HepG2 (cell line): ENCODE measurements around the gene SLC41A1. TPM values are rescaled to one million over a fixed set of nuclear protein-coding genes. Genes with fewer than 3 reads are reported as not detected.

Experiments
- CC2D1A ChIP-seq: sonication (generic); formaldehyde crosslinking; IDR thresholded peaks from 2 replicates; pipeline ENCODE4 v1.8.1; 2023; ENCODE audit warnings: mild to moderate bottlenecking, missing genetic modification reagents
- DRAP1 ChIP-seq: IDR thresholded peaks from 2 replicates; pipeline ENCODE4 v1.6.1; 2016; ENCODE audit warnings: missing genetic modification reagents, missing compliant biosample characterization
- ETV5 ChIP-seq: IDR thresholded peaks from 2 replicates; pipeline ENCODE4 v1.6.1; 2018; ENCODE audit warnings: missing biosample characterization, missing genetic modification reagents, inconsistent platforms, borderline replicate concordance
- HNF1B ChIP-seq: sonication (generic); formaldehyde crosslinking; IDR thresholded peaks from 2 replicates; pipeline ENCODE4 v1.5.1; 2020; ENCODE audit warnings: mild to moderate bottlenecking, moderate library complexity, missing genetic modification reagents
- KAT2B ChIP-seq: fragments of 150-350 bp; IDR thresholded peaks from 2 replicates; pipeline ENCODE4 v1.6.1; 2014; ENCODE audit warnings: low read depth, low read length, borderline replicate concordance
- KDM1A ChIP-seq: IDR thresholded peaks from 2 replicates; pipeline ENCODE4 v1.6.1; 2016; ENCODE audit warnings: missing compliant biosample characterization
- KLF12 ChIP-seq: sonication (generic); formaldehyde crosslinking; IDR thresholded peaks from 2 replicates; pipeline ENCODE4 v1.4.0; 2020; ENCODE audit warnings: missing genetic modification reagents, borderline replicate concordance
- MNT ChIP-seq: fragments of 450-650 bp; IDR thresholded peaks from 2 replicates; pipeline ENCODE4 v1.6.1; 2016
- NFIC ChIP-seq: IDR thresholded peaks from 2 replicates; pipeline ENCODE4 v1.6.1; 2012; ENCODE audit warnings: mild to moderate bottlenecking, low read length, inconsistent platforms
- POGK ChIP-seq: sonication (generic); formaldehyde crosslinking; conservative IDR thresholded peaks from 2 replicates; pipeline ENCODE4 v1.8.0; 2022; ENCODE audit warnings: mild to moderate bottlenecking, moderate library complexity, missing genetic modification reagents
- STAT6 ChIP-seq: sonication (generic); formaldehyde crosslinking; IDR thresholded peaks from 2 replicates; pipeline ENCODE4 v1.4.0; 2020; ENCODE audit warnings: missing genetic modification reagents, mild to moderate bottlenecking, borderline replicate concordance
- TRIM22 ChIP-seq: fragments of 450-650 bp; IDR thresholded peaks from 2 replicates; pipeline ENCODE4 v1.6.1; 2017
- ZBTB25 ChIP-seq: IDR thresholded peaks from 2 replicates; pipeline ENCODE4 v1.6.1; 2018; ENCODE audit warnings: missing genetic modification reagents
- ZNF44 ChIP-seq: sonication (generic); formaldehyde crosslinking; IDR thresholded peaks from 2 replicates; pipeline ENCODE4 v1.5.1; 2020; ENCODE audit warnings: mild to moderate bottlenecking, missing genetic modification reagents
- ZNF513 ChIP-seq: sonication (generic); formaldehyde crosslinking; conservative IDR thresholded peaks from 2 replicates; pipeline ENCODE4 v1.5.0; 2020; ENCODE audit warnings: missing genetic modification reagents
- polyA plus RNA-seq, 8 experiments: library from polyadenylated mRNA; depleted of rRNA in 3 of 8; stranded (reverse) in 7 of 8; unstranded in 1 of 8; fragments of >200 nt; fragmentation: Illumina TruSeq in 4 of 8; extraction: Trizol in 4 of 8; gene quantifications; 2 replicates each; pipeline versions ENCODE4 v1.2.1 to v1.2.3, GENCODE V29; 2011 to 2016; ENCODE audit warnings: low read depth in 4 of 8, missing spikeins in 1 of 8, mixed read lengths in 1 of 8; ENCODE audit not compliant: insufficient read depth in 1 of 8
- total RNA-seq, 5 experiments: library from RNA; depleted of rRNA; stranded (reverse); fragments of >200 nt; fragmentation: Illumina TruSeq; extraction: Trizol; gene quantifications; 2 replicates each; pipeline ENCODE4 v1.2.3, GENCODE V29; 2016; ENCODE audit warnings: low read depth in 1 of 5

SLC41A1 gene
- total and polyA plus RNA-seq, 2 of the 13 experiments (the other 11 are each of a cell fraction or from before 2014, with no cell fraction given) = 2.2 to 4.6 TPM

GRCh38 chr1:205750138-205751035, 62.6 kb downstream of the SLC41A1 start, which contains the start of gene NUCKS1 (continued):
- TF ChIP-seq POGK (CRISPR knock-in tag) (no peak), KLF12 (CRISPR knock-in tag) (peak; percentile 65), CC2D1A (no peak), NFIC (peak; percentile 61; the same call in 1 of the 2 replicates), HNF1B (CRISPR knock-in tag) (0 out of 2 replicates have a peak, but pooled peaks have one; percentile 50), ZBTB25 (peak; percentile 77), ZNF513 (CRISPR knock-in tag) (no peak), KAT2B (no peak), STAT6 (no peak), DRAP1 (CRISPR knock-in tag) (peak; percentile 67), TRIM22 (no peak), KDM1A (CRISPR knock-in tag) (peak; percentile 96), ZNF44 (peak; percentile 40; the same call in 1 of the 2 replicates), MNT (peak; percentile 9; the same call in 1 of the 2 replicates), ETV5 (CRISPR knock-in tag) (peak; percentile 13; the same call in 1 of the 2 replicates)
